ENCODE results near the gene AKAP8L.

The AKAP8L gene

GRCh38 chr19:15427991-15428471 lies 9.2 kb upstream of the AKAP8L start:
- H3K56ac ChIP-seq (ENCODE audit: low read length) = no peak overlapping the region
- H3K4me3 ChIP-seq (ENCODE audit: low read length) = no peak overlapping the region
- H2AK5ac ChIP-seq (ENCODE audit: low read length) = no peak overlapping the region
- no peak overlapping the region for H2BK15ac ChIP-seq (replicated peaks; ENCODE audit: low read depth)
- H3K4me1 ChIP-seq (ENCODE audit: control insufficient read depth, low read depth, low read length) = peaks cover 5% of the 10 kb centered on the region
- peaks cover 14% of the 10 kb centered on the region for H3K36me3 ChIP-seq (ENCODE audit: control insufficient read depth, insufficient read depth, low read length)
- H4K8ac ChIP-seq (ENCODE audit: low read depth, low read length) = no peak overlapping the region
- WGBS (ENCODE audit: extremely low coverage, insufficient coverage, low lambda C conversion rate) = no CpG with 5 or more reads among the region's 35 CpGs
- H3K27ac ChIP-seq (ENCODE audit: low read depth, low read length) = no peak overlapping the region
- H3K23ac ChIP-seq (ENCODE audit: low read length) = no peak overlapping the region
- no peaks in the 10 kb centered on the region for H3K27me3 ChIP-seq (ENCODE audit: insufficient read depth, low read length, poor library complexity)
- H3K18ac ChIP-seq (ENCODE audit: low read length) = no peak overlapping the region
- H2BK120ac ChIP-seq (ENCODE audit: low read depth, low read length) = no peak overlapping the region
- DNase-seq = no peak
- H3K4ac ChIP-seq (ENCODE audit: low read depth, low read length) = no peak overlapping the region
- H3K9ac ChIP-seq (ENCODE audit: low read length) = no peak overlapping the region
- no peak overlapping the region for H3K4me2 ChIP-seq (ENCODE audit: low read length)
- no peak overlapping the region for H2BK5ac ChIP-seq (ENCODE audit: low read length)
- H4K5ac ChIP-seq (ENCODE audit: low read length) = no peak overlapping the region
- peaks cover 25% of the 10 kb centered on the region for H3K79me2 ChIP-seq (ENCODE audit: control insufficient read depth, insufficient read depth, low read length)
- peaks cover 17% of the 10 kb centered on the region for H3K79me1 ChIP-seq (ENCODE audit: low read length)

- no peak overlapping the region for H3K56ac ChIP-seq (ENCODE audit: low read length)
- no peak overlapping the region for H3K23ac ChIP-seq (ENCODE audit: low read length)
- no peak overlapping the region for H3K27ac ChIP-seq (ENCODE audit: low read depth, low read length)
- no peak overlapping the region for H2AK5ac ChIP-seq (ENCODE audit: low read length)
- H3K79me1 ChIP-seq (ENCODE audit: low read length) = peaks cover 17% of the 10 kb centered on the region
- no peak overlapping the region for H2BK15ac ChIP-seq (replicated peaks; ENCODE audit: low read depth)
- no peak overlapping the region for H2BK5ac ChIP-seq (ENCODE audit: low read length)
- H3K4ac ChIP-seq (ENCODE audit: low read depth, low read length) = no peak overlapping the region
- no peak overlapping the region for H4K5ac ChIP-seq (ENCODE audit: low read length)
- no peak overlapping the region for H2BK120ac ChIP-seq (ENCODE audit: low read depth, low read length)
- H3K4me1 ChIP-seq (ENCODE audit: control insufficient read depth, low read depth, low read length) = peaks cover 5% of the 10 kb centered on the region
- H3K36me3 ChIP-seq (ENCODE audit: control insufficient read depth, insufficient read depth, low read length) = peaks cover 16% of the 10 kb centered on the region
- no peak overlapping the region for H3K9ac ChIP-seq (ENCODE audit: low read length)
- no peak overlapping the region for H3K4me3 ChIP-seq (ENCODE audit: low read length)
- no peak overlapping the region for H4K8ac ChIP-seq (ENCODE audit: low read depth, low read length)
- H3K4me2 ChIP-seq (ENCODE audit: low read length) = no peak overlapping the region
- WGBS (ENCODE audit: extremely low coverage, insufficient coverage, low lambda C conversion rate) = no CpG with 5 or more reads among the region's 25 CpGs
- H3K27me3 ChIP-seq (ENCODE audit: insufficient read depth, low read length, poor library complexity) = no peaks in the 10 kb centered on the region
- H3K79me2 ChIP-seq (ENCODE audit: control insufficient read depth, insufficient read depth, low read length) = peaks cover 25% of the 10 kb centered on the region
- no peak overlapping the region for H3K18ac ChIP-seq (ENCODE audit: low read length)
- no peak for DNase-seq
These were observed 8.5 kb upstream of the AKAP8L start for GRCh38 chr19:15427350-15427700.

- Histone ChIP-seq H3K56ac (ENCODE audit: low read length) (no peak overlapping the region), H3K79me1 (ENCODE audit: low read length) (peaks cover 15% of the 10 kb centered on the region), H3K4me1 (ENCODE audit: control insufficient read depth, low read depth, low read length) (peaks cover 5% of the 10 kb centered on the region), H3K18ac (ENCODE audit: low read length) (no peak overlapping the region), H2BK5ac (ENCODE audit: low read length) (no peak overlapping the region), H3K27me3 (ENCODE audit: insufficient read depth, low read length, poor library complexity) (no peaks in the 10 kb centered on the region), H3K79me2 (ENCODE audit: control insufficient read depth, insufficient read depth, low read length) (peaks cover 21% of the 10 kb centered on the region), H4K5ac (ENCODE audit: low read length) (no peak overlapping the region), H3K4me3 (ENCODE audit: low read length) (no peak overlapping the region), H3K23ac (ENCODE audit: low read length) (no peak overlapping the region), H3K36me3 (ENCODE audit: control insufficient read depth, insufficient read depth, low read length) (peaks cover 16% of the 10 kb centered on the region), H3K4me2 (ENCODE audit: low read length) (no peak overlapping the region), H4K8ac (ENCODE audit: low read depth, low read length) (no peak overlapping the region), H2BK120ac (ENCODE audit: low read depth, low read length) (no peak overlapping the region), H2BK15ac (replicated peaks; ENCODE audit: low read depth) (no peak overlapping the region), H3K27ac (ENCODE audit: low read depth, low read length) (no peak overlapping the region), H2AK5ac (ENCODE audit: low read length) (no peak overlapping the region), H3K9ac (ENCODE audit: low read length) (no peak overlapping the region), H3K4ac (ENCODE audit: low read depth, low read length) (no peak overlapping the region)
- peak; percentile 11 for DNase-seq
- no CpG with 5 or more reads among the region's 16 CpGs for WGBS (ENCODE audit: extremely low coverage, insufficient coverage, low lambda C conversion rate)
These were observed 7.9 kb upstream of the AKAP8L start for GRCh38 chr19:15426485-15427349.

GRCh38 chr19:15425321-15425950 lies 6.6 kb upstream of the AKAP8L start:
- Histone ChIP-seq H3K56ac (ENCODE audit: low read length) (no peak overlapping the region), H3K4ac (ENCODE audit: low read depth, low read length) (no peak overlapping the region), H3K4me2 (ENCODE audit: low read length) (no peak overlapping the region), H3K9ac (ENCODE audit: low read length) (no peak overlapping the region), H3K18ac (ENCODE audit: low read length) (no peak overlapping the region), H3K27me3 (ENCODE audit: insufficient read depth, low read length, poor library complexity) (no peaks in the 10 kb centered on the region), H2BK120ac (ENCODE audit: low read depth, low read length) (no peak overlapping the region), H2BK15ac (replicated peaks; ENCODE audit: low read depth) (no peak overlapping the region), H4K8ac (ENCODE audit: low read depth, low read length) (no peak overlapping the region), H3K4me3 (ENCODE audit: low read length) (no peak overlapping the region), H3K36me3 (ENCODE audit: control insufficient read depth, insufficient read depth, low read length) (peaks cover 16% of the 10 kb centered on the region), H2BK5ac (ENCODE audit: low read length) (no peak overlapping the region), H3K79me2 (ENCODE audit: control insufficient read depth, insufficient read depth, low read length) (peaks cover 9% of the 10 kb centered on the region), H4K5ac (ENCODE audit: low read length) (no peak overlapping the region), H3K27ac (ENCODE audit: low read depth, low read length) (no peak overlapping the region), H2AK5ac (ENCODE audit: low read length) (no peak overlapping the region), H3K4me1 (ENCODE audit: control insufficient read depth, low read depth, low read length) (no peaks in the 10 kb centered on the region), H3K23ac (ENCODE audit: low read length) (no peak overlapping the region), H3K79me1 (ENCODE audit: low read length) (peaks cover 5% of the 10 kb centered on the region)
- WGBS (ENCODE audit: extremely low coverage, insufficient coverage, low lambda C conversion rate) = no CpG with 5 or more reads among the region's 36 CpGs
- DNase-seq = no peak

GRCh38 chr19:15424692-15425272 lies 6.0 kb upstream of the AKAP8L start:
- Histone ChIP-seq H3K23ac (ENCODE audit: low read length) (no peak overlapping the region), H3K4me2 (ENCODE audit: low read length) (no peak overlapping the region), H3K4me1 (ENCODE audit: control insufficient read depth, low read depth, low read length) (no peaks in the 10 kb centered on the region), H3K79me2 (ENCODE audit: control insufficient read depth, insufficient read depth, low read length) (peaks cover 3% of the 10 kb centered on the region), H3K27ac (ENCODE audit: low read depth, low read length) (no peak overlapping the region), H3K4ac (ENCODE audit: low read depth, low read length) (no peak overlapping the region), H2BK120ac (ENCODE audit: low read depth, low read length) (no peak overlapping the region), H4K5ac (ENCODE audit: low read length) (no peak overlapping the region), H2AK5ac (ENCODE audit: low read length) (no peak overlapping the region), H2BK5ac (ENCODE audit: low read length) (no peak overlapping the region), H3K4me3 (ENCODE audit: low read length) (no peak overlapping the region), H3K9ac (ENCODE audit: low read length) (no peak overlapping the region), H3K56ac (ENCODE audit: low read length) (no peak overlapping the region), H4K8ac (ENCODE audit: low read depth, low read length) (no peak overlapping the region), H3K79me1 (ENCODE audit: low read length) (peaks cover 4% of the 10 kb centered on the region), H2BK15ac (replicated peaks; ENCODE audit: low read depth) (no peak overlapping the region), H3K36me3 (ENCODE audit: control insufficient read depth, insufficient read depth, low read length) (peaks cover 16% of the 10 kb centered on the region), H3K27me3 (ENCODE audit: insufficient read depth, low read length, poor library complexity) (no peaks in the 10 kb centered on the region), H3K18ac (ENCODE audit: low read length) (no peak overlapping the region)
- WGBS (ENCODE audit: extremely low coverage, insufficient coverage, low lambda C conversion rate) = no CpG with 5 or more reads among the region's 38 CpGs
- no peak for DNase-seq
